COLO668 (cell line): ENCODE results near the gene ATP13A4.
"Not testable (repeated sequence)": the region's sequence is repeated elsewhere in the genome, so short reads cannot be mapped to it uniquely, and the experiment has no call there.

Experiments
- DNase-seq: peaks from one replicate; lab custom pipeline; 2025; ENCODE audit not compliant: unreplicated experiment; lab: John Stamatoyannopoulos, UW

The ATP13A4 gene

GRCh38 chr3:193560870-193561269, 6.2 kb upstream of the ATP13A4 start:
- DNase-seq: no peak

GRCh38 chr3:193560091-193560490, 5.4 kb upstream of the ATP13A4 start:
- no peak for DNase-seq

- no peak for DNase-seq
Observed at GRCh38 chr3:193559100-193559499, 4.4 kb upstream of the ATP13A4 start.

GRCh38 chr3:193556841-193557240, 2.1 kb upstream of the ATP13A4 start:
- DNase-seq: no peak

GRCh38 chr3:193553586-193553985, 1.1 kb downstream of the ATP13A4 start:
- DNase-seq: no peak

GRCh38 chr3:193552923-193553322, 1.8 kb downstream of the ATP13A4 start:
- no peak for DNase-seq

GRCh38 chr3:193548406-193548805, 6.3 kb downstream of the ATP13A4 start:
- DNase-seq: no peak

- no peak for DNase-seq
Observed at GRCh38 chr3:193546129-193546528, 8.6 kb downstream of the ATP13A4 start.

GRCh38 chr3:193545304-193545703, 9.4 kb downstream of the ATP13A4 start:
- no peak for DNase-seq

GRCh38 chr3:193544289-193544688, 10.4 kb downstream of the ATP13A4 start:
- no peak for DNase-seq

- DNase-seq: no peak
Observed at GRCh38 chr3:193530231-193531165, 24.2 kb downstream of the ATP13A4 start.

GRCh38 chr3:193526085-193526484, 28.6 kb downstream of the ATP13A4 start:
- DNase-seq: not testable (repeated sequence)

GRCh38 chr3:193522473-193522872, 32.2 kb downstream of the ATP13A4 start:
- DNase-seq: no peak

- DNase-seq: no peak
Observed at GRCh38 chr3:193520738-193521137, 34.0 kb downstream of the ATP13A4 start.

- DNase-seq: no peak
Observed at GRCh38 chr3:193515966-193516365, 38.7 kb downstream of the ATP13A4 start.

GRCh38 chr3:193510154-193510553, 44.5 kb downstream of the ATP13A4 start:
- no peak for DNase-seq

- no peak for DNase-seq
Observed at GRCh38 chr3:193509103-193509965, 45.4 kb downstream of the ATP13A4 start.

- no peak for DNase-seq
Observed at GRCh38 chr3:193508108-193508507, 46.6 kb downstream of the ATP13A4 start.

- DNase-seq: no peak
Observed at GRCh38 chr3:193507566-193507965, 47.1 kb downstream of the ATP13A4 start.

GRCh38 chr3:193506921-193507320, 47.8 kb downstream of the ATP13A4 start:
- DNase-seq: no peak

GRCh38 chr3:193502871-193503270, 51.8 kb downstream of the ATP13A4 start:
- DNase-seq: no peak
